Measurements from ENCODE around the gene FOXJ1.
"Not testable (repeated sequence)": the region's sequence is repeated elsewhere in the genome, so short reads cannot be mapped to it uniquely, and the experiment has no call there.

The FOXJ1 gene

GRCh38 chr17:76141212-76142038 is at the start of gene FOXJ1:
Gene FOXJ1, minus strand, starts transcription at chr17:76141245. Its CDS starts 850 bp downstream, at chr17:76140395.
- TF ChIP-seq CTCF (IDR thresholded peaks at IDR 0.05; ENCODE audit: low read depth, low read length, missing control alignments): no peak
- DNase-seq (ENCODE audit: low read depth): peak; percentile 39
- peak within 1 kb of the TSS; percentile 39 for H3K4me3 ChIP-seq (ENCODE audit: low read depth, low read length)

GRCh38 chr17:76189741-76190140 is 48.7 kb upstream of the FOXJ1 start:
- TF ChIP-seq CTCF (IDR thresholded peaks at IDR 0.05; ENCODE audit: low read depth, low read length, missing control alignments): no peak

GRCh38 chr17:76189247-76189646 is 48.2 kb upstream of the FOXJ1 start:
- H3K4me3 ChIP-seq (ENCODE audit: low read depth, low read length): no peak overlapping the region
- TF ChIP-seq CTCF (IDR thresholded peaks at IDR 0.05; ENCODE audit: low read depth, low read length, missing control alignments): no peak
- no peak for DNase-seq (ENCODE audit: low read depth)

More at GRCh38 chr17:76189741-76190140, 48.7 kb upstream of the FOXJ1 start:
- no peak overlapping the region for H3K4me3 ChIP-seq (ENCODE audit: low read depth, low read length)
- DNase-seq (ENCODE audit: low read depth): no peak

GRCh38 chr17:76188213-76189016 is 47.4 kb upstream of the FOXJ1 start:
- DNase-seq (ENCODE audit: low read depth): no peak
- TF ChIP-seq CTCF (IDR thresholded peaks at IDR 0.05; ENCODE audit: low read depth, low read length, missing control alignments): no peak
- no peak overlapping the region for H3K4me3 ChIP-seq (ENCODE audit: low read depth, low read length)

- H3K4me3 ChIP-seq (ENCODE audit: low read depth, low read length); DNase-seq (ENCODE audit: low read depth): not testable (repeated sequence)
Measured at GRCh38 chr17:76186774-76187173, 45.7 kb upstream of the FOXJ1 start.

GRCh38 chr17:76184290-76184689 is 43.2 kb upstream of the FOXJ1 start:
- DNase-seq (ENCODE audit: low read depth): no peak
- no peak overlapping the region; the same call in 1 of the 2 replicates for H3K4me3 ChIP-seq (ENCODE audit: low read depth, low read length)
- TF ChIP-seq CTCF (IDR thresholded peaks at IDR 0.05; ENCODE audit: low read depth, low read length, missing control alignments): no peak

- no peak overlapping the region for H3K4me3 ChIP-seq (ENCODE audit: low read depth, low read length)
- DNase-seq (ENCODE audit: low read depth): peak; percentile 90
- TF ChIP-seq CTCF (IDR thresholded peaks at IDR 0.05; ENCODE audit: low read depth, low read length, missing control alignments): peak; percentile 91
Measured at GRCh38 chr17:76182016-76182764, 41.1 kb upstream of the FOXJ1 start.
